ENCODE results near the gene NLRC4.
"Not testable (repeated sequence)": the region's sequence is repeated elsewhere in the genome, so short reads cannot be mapped to it uniquely, and the experiment has no call there.

The NLRC4 gene

GRCh38 chr2:32284321-32284720 lies 19.6 kb upstream of the NLRC4 start:
- no peak overlapping the region for H3K4me3 ChIP-seq (replicated peaks in 1 of 2; ENCODE audit: low read depth in 2 of 2, low read length in 2 of 2)
- DNase-seq (ENCODE audit: low read depth in 2 of 2), result peak in 1 of 2 donors; percentile 56
- no peak for TF ChIP-seq CTCF (IDR thresholded peaks at IDR 0.05; ENCODE audit: low read depth, low read length)

- DNase-seq (ENCODE audit: low read depth in 2 of 2), result no peak
- H3K4me3 ChIP-seq (replicated peaks in 1 of 2; ENCODE audit: low read depth in 2 of 2, low read length in 2 of 2), result peak overlapping the region; percentile 97 to 100
- no peak for TF ChIP-seq CTCF (IDR thresholded peaks at IDR 0.05; ENCODE audit: low read depth, low read length)
These were observed 13.8 kb upstream of the NLRC4 start for GRCh38 chr2:32278478-32278853.

GRCh38 chr2:32277674-32278477 lies 13.2 kb upstream of the NLRC4 start, which contains the start of gene YIPF4:
Gene YIPF4, plus strand, starts transcription at chr2:32277904. Its CDS starts 252 bp downstream, at chr2:32278156.
- H3K4me3 ChIP-seq (replicated peaks in 1 of 2; ENCODE audit: low read depth in 2 of 2, low read length in 2 of 2), result peak within 1 kb of the TSS; percentile 97 to 100
- TF ChIP-seq CTCF (IDR thresholded peaks at IDR 0.05; ENCODE audit: low read depth, low read length), result no peak

GRCh38 chr2:32277363-32277673 lies 12.6 kb upstream of the NLRC4 start:
- DNase-seq (ENCODE audit: low read depth in 2 of 2), result no peak
- peak overlapping the region; percentile 97 to 100 for H3K4me3 ChIP-seq (replicated peaks in 1 of 2; ENCODE audit: low read depth in 2 of 2, low read length in 2 of 2)
- no peak for TF ChIP-seq CTCF (IDR thresholded peaks at IDR 0.05; ENCODE audit: low read depth, low read length)

More at GRCh38 chr2:32277674-32278477, 13.2 kb upstream of the NLRC4 start, which contains the start of gene YIPF4:
- peak; percentile 95 for DNase-seq (ENCODE audit: low read depth in 2 of 2)

- not testable (repeated sequence) for DNase-seq (ENCODE audit: low read depth in 2 of 2); H3K4me3 ChIP-seq (replicated peaks in 1 of 2; ENCODE audit: low read depth in 2 of 2, low read length in 2 of 2)
These were observed 11.1 kb upstream of the NLRC4 start for GRCh38 chr2:32275790-32276189.

- DNase-seq (ENCODE audit: low read depth in 2 of 2), result no peak
- no peak for TF ChIP-seq CTCF (IDR thresholded peaks at IDR 0.05; ENCODE audit: low read depth, low read length)
- no peak overlapping the region for H3K4me3 ChIP-seq (replicated peaks in 1 of 2; ENCODE audit: low read depth in 2 of 2, low read length in 2 of 2)
These were observed 9.6 kb upstream of the NLRC4 start for GRCh38 chr2:32274289-32274688.

- TF ChIP-seq CTCF (IDR thresholded peaks at IDR 0.05; ENCODE audit: low read depth, low read length), result no peak
- H3K4me3 ChIP-seq (replicated peaks in 1 of 2; ENCODE audit: low read depth in 2 of 2, low read length in 2 of 2), result no peak overlapping the region
- no peak for DNase-seq (ENCODE audit: low read depth in 2 of 2)
These were observed 7.6 kb upstream of the NLRC4 start for GRCh38 chr2:32272279-32272678.
